Endothelial cell of umbilical vein (primary cell): ENCODE results near the gene METTL16. TPM values are rescaled to one million over a fixed set of nuclear protein-coding genes. Genes with fewer than 3 reads are reported as not detected.
"Not testable (repeated sequence)": the region's sequence is repeated elsewhere in the genome, so short reads cannot be mapped to it uniquely, and the experiment has no call there.

ENCODE experiments used
- BruUV-seq: library from RNA; stranded (reverse); fragments of 400-500 nt; replicated peaks from 2 replicates; lab custom pipeline; 2021; lab: Mats Ljungman, UMichigan
- CTCF ChIA-PET: fragments of 300-600, 350-600 bp; sonication (Branson Sonifier 250); formaldehyde crosslinking; loops from one replicate; lab custom pipeline; 2021; ENCODE audit warnings: antibody characterized with exemption, inconsistent platforms; lab: Charles Lee
- POLR2A ChIA-PET: fragments of 300-600, 350-600 bp; sonication (Branson Sonifier 250); formaldehyde crosslinking; loops from one replicate; lab custom pipeline; 2021; ENCODE audit warnings: antibody characterized with exemption, inconsistent platforms; lab: Charles Lee
- DNase-seq: peaks from one replicate; pipeline ENCODE4 v3.0.0-alpha.2; 2011; ENCODE audit warnings: low read depth, low spot score
- FAIRE-seq: peaks from 2 replicates; lab custom pipeline; 2011; peaks lifted over from hg19 to GRCh38; lab: Jason Lieb, UNC
- H2AFZ ChIP-seq: 2 replicates; pipeline ENCODE4 v1.6.0; 2012; ENCODE audit warnings: low read depth, low read length, control low read depth, inconsistent platforms
- H3K27ac ChIP-seq: 2 replicates; pipeline ENCODE4 v1.5.1; 2011; ENCODE audit warnings: low read depth, mild to moderate bottlenecking, control low read depth, low read length, moderate library complexity; ENCODE audit not compliant: insufficient read depth
- H3K27me3 ChIP-seq, 2 experiments: 2 replicates each; pipeline versions ENCODE4 v1.6.0 to v1.6.1; 2011; ENCODE audit warnings: low read length in 2 of 2, mixed read lengths in 1 of 2; ENCODE audit not compliant: control insufficient read depth in 2 of 2, insufficient read depth in 2 of 2
- H3K36me3 ChIP-seq, 2 experiments: 2 replicates in 1 of 2; 3 replicates in 1 of 2; pipeline ENCODE4 v1.5.1; 2011; ENCODE audit warnings: low read length in 2 of 2, mild to moderate bottlenecking in 1 of 2, moderate library complexity in 1 of 2; ENCODE audit not compliant: control insufficient read depth in 2 of 2, insufficient read depth in 2 of 2; ENCODE audit errors: extremely low read depth in 1 of 2
- H3K4me1 ChIP-seq: 3 replicates; pipeline ENCODE4 v1.5.1; 2011; ENCODE audit warnings: mild to moderate bottlenecking, low read length; ENCODE audit not compliant: control insufficient read depth, insufficient read depth; ENCODE audit errors: extremely low read depth
- H3K4me2 ChIP-seq: 2 replicates; pipeline ENCODE4 v1.6.1; 2011; ENCODE audit warnings: low read length, control low read depth, mixed read lengths; ENCODE audit not compliant: insufficient read depth
- H3K4me3 ChIP-seq, 3 experiments: fragments of 200-600 bp in 1 of 3; sonication (generic), shearing (Covaris generic) in 1 of 3; replicated peaks in 1 of 3; 2 replicates each; pipeline ENCODE4 v1.5.1; 2011 to 2016; ENCODE audit warnings: control low read depth in 3 of 3, low read length in 3 of 3, mild to moderate bottlenecking in 2 of 3, inconsistent platforms in 1 of 3, low read depth in 1 of 3, moderate library complexity in 1 of 3; ENCODE audit not compliant: insufficient read depth in 1 of 3
- H3K79me2 ChIP-seq: 2 replicates; pipeline ENCODE4 v1.6.0; 2012; ENCODE audit warnings: low read length, inconsistent platforms; ENCODE audit not compliant: control insufficient read depth, insufficient read depth
- H3K9ac ChIP-seq: replicated peaks from 2 replicates; pipeline ENCODE3; 2011; ENCODE audit warnings: low read length, control low read depth; ENCODE audit not compliant: insufficient read depth; ENCODE audit errors: extremely low read depth
- H3K9me1 ChIP-seq: replicated peaks from 3 replicates; pipeline ENCODE4 v1.6.0; 2011; ENCODE audit warnings: mild to moderate bottlenecking, low read length; ENCODE audit not compliant: control insufficient read depth, insufficient read depth; ENCODE audit errors: extremely low read depth
- H3K9me3 ChIP-seq: replicated peaks from 2 replicates; pipeline ENCODE4 v1.5.1; 2012; ENCODE audit warnings: low read length, inconsistent platforms; ENCODE audit not compliant: control insufficient read depth, insufficient read depth
- H4K20me1 ChIP-seq: replicated peaks from 2 replicates; pipeline ENCODE3; 2011; ENCODE audit warnings: mild to moderate bottlenecking, low read length; ENCODE audit not compliant: control insufficient read depth, insufficient read depth; ENCODE audit errors: extremely low read depth
- GATA2 ChIP-seq: IDR thresholded peaks from 2 replicates; pipeline ENCODE4 v1.7.0; 2011; ENCODE audit warnings: low read depth, mild to moderate bottlenecking, moderate library complexity, mixed read lengths, low read length; ENCODE audit not compliant: insufficient read length, insufficient read depth
- JUN ChIP-seq: IDR thresholded peaks from 2 replicates; pipeline ENCODE4 v1.6.1; 2011; ENCODE audit warnings: borderline replicate concordance, low read depth; ENCODE audit not compliant: insufficient read length, insufficient read depth
- MYC ChIP-seq: IDR thresholded peaks from one replicate; pipeline ENCODE4 v1.6.1; 2011; ENCODE audit warnings: mild to moderate bottlenecking, low read depth, low read length
- POLR2A ChIP-seq: IDR thresholded peaks from 2 replicates; pipeline ENCODE4 v1.6.1; 2012; ENCODE audit warnings: low read depth, mild to moderate bottlenecking, control low read depth, low read length
- POLR2AphosphoS5 ChIP-seq: IDR thresholded peaks from 2 replicates; pipeline ENCODE4 v1.6.1; 2012; ENCODE audit warnings: low read depth, mild to moderate bottlenecking, control low read depth, low read length, moderate library complexity; ENCODE audit not compliant: insufficient read depth
- dilution Hi-C: fragments of 300-500 bp; cut with MboI; formaldehyde crosslinking; loops from one replicate; pipeline ENCODE4 v1.15.0; 2019; ENCODE audit warnings: low sequenced_read_pairs; ENCODE audit not compliant: extremely low pct_ligation_motif_present
- intact Hi-C: fragments of 100-400 bp; cut with micrococcal nuclease; formaldehyde crosslinking; loops from one replicate; pipeline ENCODE4 v1.10.0; 2022
- polyA plus RNA-seq, 4 experiments: library from polyadenylated mRNA; depleted of rRNA in 3 of 4; stranded (reverse) in 3 of 4; unstranded in 1 of 4; fragments of >200 nt; gene quantifications; 2 replicates each; pipeline versions ENCODE4 v1.2.1 to v1.2.3, GENCODE V29; 2011 to 2012; ENCODE audit warnings: missing spikeins in 1 of 4
- total RNA-seq: library from RNA; stranded (reverse); gene quantifications from 2 replicates; pipeline ENCODE4 v1.2.3, GENCODE V29; 2021
- TF ChIP-seq, protein P1 (sequence below): IDR thresholded peaks from 2 replicates; pipeline ENCODE4 v1.6.1; 2011; ENCODE audit not compliant: insufficient read depth, insufficient read length

The METTL16 gene
- total and polyA plus RNA-seq, 2 donors (not counting 3 experiments of a cell fraction or from before 2014, with no cell fraction given), result 11.0 to 24.7 TPM

DNA sequence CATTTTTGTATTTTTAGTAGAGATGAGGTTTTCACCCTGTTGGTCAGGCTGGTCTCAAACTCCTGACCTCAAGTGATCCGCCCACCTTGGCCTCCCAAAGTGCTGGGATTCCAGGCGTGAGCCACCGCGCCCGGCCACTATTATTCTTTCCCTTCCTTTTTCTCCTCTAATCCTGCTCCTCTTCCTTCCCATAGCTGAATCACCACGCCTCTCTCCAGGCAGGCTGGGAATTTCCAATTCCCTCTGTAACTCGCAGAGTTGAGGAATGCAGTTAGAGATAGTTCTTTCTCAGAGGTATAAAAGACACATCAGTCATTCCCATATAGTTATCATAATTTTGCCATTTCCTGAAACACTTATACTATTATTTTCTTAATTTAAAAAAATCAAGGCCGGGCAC is 11.2 kb downstream of the METTL16 start:
- H3K9ac ChIP-seq, result no peak overlapping the region
- H3K27ac ChIP-seq, result no peak overlapping the region
- H3K4me3 ChIP-seq, result no peak overlapping the region
- H3K27me3 ChIP-seq, result no peaks in the 10 kb centered on the region
- peaks cover 28% of the 10 kb centered on the region for H3K79me2 ChIP-seq
- dilution Hi-C loops (no loop called here), intact Hi-C loops (no loop called here)
- CTCF ChIA-PET, result interaction anchor here (1.0 to 1.4 kb wide), 3 partner anchors 10 to 41 kb away, joined by 3 to 5 read pairs (median 3); partner anchors contain the start of gene METTL16
- no peak overlapping the region for H3K4me2 ChIP-seq
- no peaks in the 10 kb centered on the region for H3K4me1 ChIP-seq
- H4K20me1 ChIP-seq, result no peaks in the 10 kb centered on the region
- H3K36me3 ChIP-seq, result no peaks in the 10 kb centered on the region
- POLR2A ChIA-PET, result interaction anchor here (1.3 kb wide), 1 partner anchor 11 kb away, joined by 3 read pairs; the partner anchor contains the start of gene METTL16
- no TSS peak for BruUV-seq
- DNase-seq (peak; percentile 26), FAIRE-seq (no peak)
- TF ChIP-seq, protein P1, sequence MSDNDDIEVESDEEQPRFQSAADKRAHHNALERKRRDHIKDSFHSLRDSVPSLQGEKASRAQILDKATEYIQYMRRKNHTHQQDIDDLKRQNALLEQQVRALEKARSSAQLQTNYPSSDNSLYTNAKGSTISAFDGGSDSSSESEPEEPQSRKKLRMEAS, result no peak
- TF ChIP-seq POLR2A, result no peak
- TF ChIP-seq POLR2AphosphoS5, result no peak
- TF ChIP-seq GATA2, result no peak
- TF ChIP-seq MYC, result no peak
- TF ChIP-seq JUN, result no peak
- H2AFZ ChIP-seq, result no peak overlapping the region
- no peaks in the 10 kb centered on the region for H3K9me3 ChIP-seq
- H3K9me1 ChIP-seq, result no peaks in the 10 kb centered on the region

DNA sequence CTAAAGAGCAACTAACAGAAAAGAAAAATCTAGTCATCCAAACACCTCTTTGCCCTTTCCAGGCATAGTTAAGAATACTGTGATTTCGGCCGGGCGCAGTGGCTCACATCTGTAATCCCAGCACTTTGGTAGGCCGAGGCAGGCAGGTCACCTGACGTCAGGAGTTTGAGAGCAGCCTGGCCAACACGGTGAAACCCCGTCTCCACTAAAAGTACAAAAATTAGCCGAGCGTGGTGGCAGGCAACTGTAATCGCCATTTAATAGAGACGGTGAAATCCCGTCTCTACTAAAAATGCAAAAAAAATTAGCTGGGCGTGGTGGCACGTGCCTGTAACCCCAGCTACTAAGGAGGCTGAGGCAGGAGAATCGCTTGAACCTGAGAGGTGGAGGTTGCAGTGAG is 22.4 kb downstream of the METTL16 start:
- H4K20me1 ChIP-seq, FAIRE-seq, H3K9me3 ChIP-seq, BruUV-seq, H3K4me3 ChIP-seq, dilution Hi-C loops, H3K27me3 ChIP-seq, H3K9me1 ChIP-seq, POLR2A ChIA-PET, intact Hi-C loops, H2AFZ ChIP-seq, H3K27ac ChIP-seq, H3K36me3 ChIP-seq, H3K4me1 ChIP-seq, DNase-seq, H3K9ac ChIP-seq, H3K4me2 ChIP-seq: not testable (repeated sequence)
- CTCF ChIA-PET, result interaction anchor here (0.6 to 1.3 kb wide), 2 partner anchors 23 to 1357 kb away, joined by 3 to 4 read pairs; no protein-coding TSS in a partner anchor
- peaks cover 17% of the 10 kb centered on the region for H3K79me2 ChIP-seq
